IMR-90 (cell line): ENCODE measurements around the gene PLPP4.

Source experiments
- POLR2A ChIP-seq: IDR thresholded peaks from 2 replicates; pipeline ENCODE4 v1.6.1; 2012; ENCODE audit warnings: mild to moderate bottlenecking, low read depth, low read length
- RAD21 ChIP-seq: IDR thresholded peaks from 2 replicates; pipeline ENCODE4 v1.6.1; 2012; ENCODE audit warnings: low read length, improper control_type of control experiment
- TF ChIP-seq, protein P1 (sequence below): conservative IDR thresholded peaks from 2 replicates; pipeline ENCODE4 v1.5.1; 2012; ENCODE audit warnings: mild to moderate bottlenecking, low read depth, low read length, improper control_type of control experiment

DNA sequence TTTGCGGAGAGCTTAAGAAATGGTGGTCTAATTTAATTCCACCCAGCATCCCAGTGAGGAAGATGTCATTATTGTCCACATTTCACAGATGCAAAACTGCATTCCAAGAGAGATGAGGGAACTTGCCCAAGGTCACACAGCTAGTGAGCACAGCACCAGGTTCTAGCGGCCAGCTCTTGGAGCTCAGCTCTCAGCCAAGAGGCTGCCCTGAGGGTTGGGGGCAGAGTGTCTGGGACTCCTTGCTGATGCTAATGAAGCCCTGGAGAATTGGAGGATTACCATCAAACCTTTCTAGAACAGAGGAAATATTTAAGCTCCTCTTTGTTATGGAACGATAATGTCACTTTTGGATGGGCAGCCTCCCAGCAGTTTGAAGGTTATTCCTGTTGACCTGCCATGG, 48.0 kb downstream of the PLPP4 start:
- TF ChIP-seq RAD21 (no peak), POLR2A (no peak)
- TF ChIP-seq, protein P1, sequence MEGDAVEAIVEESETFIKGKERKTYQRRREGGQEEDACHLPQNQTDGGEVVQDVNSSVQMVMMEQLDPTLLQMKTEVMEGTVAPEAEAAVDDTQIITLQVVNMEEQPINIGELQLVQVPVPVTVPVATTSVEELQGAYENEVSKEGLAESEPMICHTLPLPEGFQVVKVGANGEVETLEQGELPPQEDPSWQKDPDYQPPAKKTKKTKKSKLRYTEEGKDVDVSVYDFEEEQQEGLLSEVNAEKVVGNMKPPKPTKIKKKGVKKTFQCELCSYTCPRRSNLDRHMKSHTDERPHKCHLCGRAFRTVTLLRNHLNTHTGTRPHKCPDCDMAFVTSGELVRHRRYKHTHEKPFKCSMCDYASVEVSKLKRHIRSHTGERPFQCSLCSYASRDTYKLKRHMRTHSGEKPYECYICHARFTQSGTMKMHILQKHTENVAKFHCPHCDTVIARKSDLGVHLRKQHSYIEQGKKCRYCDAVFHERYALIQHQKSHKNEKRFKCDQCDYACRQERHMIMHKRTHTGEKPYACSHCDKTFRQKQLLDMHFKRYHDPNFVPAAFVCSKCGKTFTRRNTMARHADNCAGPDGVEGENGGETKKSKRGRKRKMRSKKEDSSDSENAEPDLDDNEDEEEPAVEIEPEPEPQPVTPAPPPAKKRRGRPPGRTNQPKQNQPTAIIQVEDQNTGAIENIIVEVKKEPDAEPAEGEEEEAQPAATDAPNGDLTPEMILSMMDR, result no peak
